ENCODE data around the gene HDAC10. TPM values are rescaled to one million over a fixed set of nuclear protein-coding genes. Genes with fewer than 3 reads are reported as not detected.

The HDAC10 gene
- total RNA-seq, 2 donors from 2014 or later: 40.5 to 59.1 TPM

DNA sequence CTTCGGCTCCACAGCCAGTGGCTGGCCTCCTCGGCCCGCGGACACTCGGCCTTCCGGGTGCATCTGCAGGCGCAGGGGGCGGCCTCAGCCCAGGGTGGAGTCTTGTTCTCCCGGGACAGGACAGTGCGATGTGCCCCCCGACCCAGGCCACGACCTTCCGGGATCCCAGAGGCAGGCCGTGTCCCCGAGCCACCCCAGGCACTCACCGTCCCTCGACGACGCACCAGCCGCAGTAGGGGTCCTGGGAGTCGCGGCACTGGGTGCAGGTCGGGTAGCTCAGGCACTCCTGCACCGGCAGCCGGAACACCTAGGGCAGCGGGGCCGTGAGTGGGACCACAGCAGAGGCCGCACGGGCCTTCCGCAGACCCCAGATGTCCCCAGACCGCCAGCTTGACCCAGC, 36.7 kb upstream of the HDAC10 start:
- Histone ChIP-seq H3K9me3 (no peaks in the 10 kb centered on the region), H3K36me3 (peaks cover 23% of the 10 kb centered on the region)

DNA sequence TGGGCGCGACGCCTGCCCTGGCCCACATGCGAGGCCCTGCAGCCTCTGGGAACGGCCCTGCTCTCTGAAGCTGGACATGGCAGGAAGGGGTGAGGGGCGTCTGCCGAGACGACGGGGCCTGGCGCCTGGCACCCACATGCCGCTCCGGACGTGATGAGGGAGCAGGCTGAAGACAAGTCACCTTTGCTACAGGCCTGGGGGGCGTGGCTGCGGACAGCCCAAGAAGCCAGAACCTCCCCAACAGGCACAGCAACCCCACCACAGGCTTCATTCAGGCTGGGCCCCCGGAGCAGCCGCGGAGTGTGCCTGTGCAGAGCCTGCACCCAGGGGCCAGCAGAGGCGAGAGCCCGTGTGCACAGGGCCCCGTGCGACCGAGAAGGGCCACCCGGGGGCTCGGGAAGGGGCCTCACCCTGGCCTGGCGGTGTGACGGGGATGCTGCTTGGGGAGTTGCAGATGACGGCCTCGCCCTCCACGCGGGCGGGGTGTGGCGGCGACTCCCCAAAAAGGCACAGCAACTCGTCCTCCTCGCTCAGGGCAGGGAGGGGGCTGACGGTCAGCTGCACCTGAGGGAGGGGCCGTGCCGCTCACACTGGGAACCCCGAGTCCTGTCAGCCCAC, 35.7 kb upstream of the HDAC10 start:
- Histone ChIP-seq H3K27me3 (no peaks in the 10 kb centered on the region), H3K4me1 (no peaks in the 10 kb centered on the region), H3K9ac (ENCODE audit: low read depth in 2 of 2, low read length in 2 of 2) (no peak overlapping the region), H3K36me3 (peaks cover 26% of the 10 kb centered on the region), H3K4me3 (no peak overlapping the region), H3K9me3 (no peaks in the 10 kb centered on the region), H3K27ac (no peak overlapping the region)
- DNase-seq: no peak
- intact Hi-C loops (cut with DNase I): no loop called here
- TF ChIP-seq, protein P1, sequence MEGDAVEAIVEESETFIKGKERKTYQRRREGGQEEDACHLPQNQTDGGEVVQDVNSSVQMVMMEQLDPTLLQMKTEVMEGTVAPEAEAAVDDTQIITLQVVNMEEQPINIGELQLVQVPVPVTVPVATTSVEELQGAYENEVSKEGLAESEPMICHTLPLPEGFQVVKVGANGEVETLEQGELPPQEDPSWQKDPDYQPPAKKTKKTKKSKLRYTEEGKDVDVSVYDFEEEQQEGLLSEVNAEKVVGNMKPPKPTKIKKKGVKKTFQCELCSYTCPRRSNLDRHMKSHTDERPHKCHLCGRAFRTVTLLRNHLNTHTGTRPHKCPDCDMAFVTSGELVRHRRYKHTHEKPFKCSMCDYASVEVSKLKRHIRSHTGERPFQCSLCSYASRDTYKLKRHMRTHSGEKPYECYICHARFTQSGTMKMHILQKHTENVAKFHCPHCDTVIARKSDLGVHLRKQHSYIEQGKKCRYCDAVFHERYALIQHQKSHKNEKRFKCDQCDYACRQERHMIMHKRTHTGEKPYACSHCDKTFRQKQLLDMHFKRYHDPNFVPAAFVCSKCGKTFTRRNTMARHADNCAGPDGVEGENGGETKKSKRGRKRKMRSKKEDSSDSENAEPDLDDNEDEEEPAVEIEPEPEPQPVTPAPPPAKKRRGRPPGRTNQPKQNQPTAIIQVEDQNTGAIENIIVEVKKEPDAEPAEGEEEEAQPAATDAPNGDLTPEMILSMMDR (IDR thresholded peaks at IDR 0.05): no peak

More for the DNA sequence above, 36.7 kb upstream of the HDAC10 start:
- H3K4me1 ChIP-seq: peaks cover under 1% of the 10 kb centered on the region
- H3K27me3 ChIP-seq: no peaks in the 10 kb centered on the region
- H3K9ac ChIP-seq (ENCODE audit: low read depth in 2 of 2, low read length in 2 of 2): no peak overlapping the region
- intact Hi-C loops (cut with DNase I): no loop called here
- no peak overlapping the region for H3K4me3 ChIP-seq
- no peak for DNase-seq
- TF ChIP-seq, protein P1 (IDR thresholded peaks at IDR 0.05): no peak
- H3K27ac ChIP-seq: no peak overlapping the region

DNA sequence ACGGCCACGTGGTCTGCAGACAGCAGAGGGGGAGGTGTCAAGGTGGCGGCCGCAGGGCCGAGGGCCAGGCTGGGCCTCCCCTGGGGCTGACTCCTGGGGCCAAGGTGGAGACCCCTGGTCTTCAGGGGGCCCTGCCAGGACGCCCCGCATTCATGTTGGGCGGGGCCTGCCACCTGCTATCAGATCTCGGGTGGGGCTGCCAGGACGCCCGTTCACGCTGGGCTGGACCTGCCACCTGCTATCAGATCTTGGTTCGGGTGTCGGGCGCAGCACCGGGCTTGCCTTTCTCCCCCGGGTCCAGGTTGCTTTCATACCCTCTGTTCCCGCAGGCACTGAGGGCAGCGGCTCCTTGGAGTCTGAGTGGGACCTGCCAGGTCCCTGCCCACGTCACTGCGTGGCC, 35.2 kb upstream of the HDAC10 start:
- H3K9me3 ChIP-seq: no peaks in the 10 kb centered on the region
- no peak overlapping the region for H3K9ac ChIP-seq (ENCODE audit: low read depth in 2 of 2, low read length in 2 of 2)
- TF ChIP-seq, protein P1 (IDR thresholded peaks at IDR 0.05): no peak
- no peak for DNase-seq
- no peaks in the 10 kb centered on the region for H3K4me1 ChIP-seq
- no peak overlapping the region for H3K27ac ChIP-seq
- H3K4me3 ChIP-seq: no peak overlapping the region
- no peaks in the 10 kb centered on the region for H3K27me3 ChIP-seq
- peaks cover 31% of the 10 kb centered on the region for H3K36me3 ChIP-seq
- intact Hi-C loops (cut with DNase I): no loop called here

DNA sequence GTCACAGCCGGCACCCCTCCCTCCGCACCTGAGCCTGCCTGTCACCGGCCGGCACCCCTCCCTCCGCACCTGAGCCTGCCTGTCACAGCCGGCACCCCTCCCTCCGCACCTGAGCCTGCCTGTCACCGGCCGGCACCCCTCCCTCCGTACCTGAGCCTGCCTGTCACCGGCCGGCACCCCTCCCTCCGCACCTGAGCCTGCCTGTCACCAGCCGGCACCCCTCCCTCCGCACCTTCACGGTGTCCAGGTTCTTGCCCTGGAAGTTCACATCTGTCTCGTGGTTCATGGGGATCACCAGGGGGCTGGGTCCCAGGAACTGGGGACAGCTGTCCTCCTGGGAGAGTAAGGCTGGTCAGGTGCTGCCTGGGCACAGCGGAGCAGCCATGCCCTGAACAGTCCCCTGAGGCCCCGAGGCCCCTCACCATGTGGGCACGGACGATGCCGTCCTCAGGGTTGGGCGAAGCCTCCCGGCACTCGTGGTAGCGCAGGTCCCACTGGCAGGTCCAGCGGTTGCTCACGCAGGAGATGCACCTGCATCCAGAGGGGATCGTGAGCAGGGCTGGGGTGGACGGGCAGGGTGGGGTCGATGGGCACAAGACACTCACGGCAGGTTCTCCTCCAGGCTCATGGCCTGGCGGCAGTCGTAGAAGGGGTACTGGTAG, 34.6 kb upstream of the HDAC10 start:
- H3K27me3 ChIP-seq: no peaks in the 10 kb centered on the region
- no peak overlapping the region for H3K9ac ChIP-seq (ENCODE audit: low read depth in 2 of 2, low read length in 2 of 2)
- H3K27ac ChIP-seq: no peak overlapping the region
- H3K9me3 ChIP-seq: no peaks in the 10 kb centered on the region
- H3K4me1 ChIP-seq: no peaks in the 10 kb centered on the region
- H3K36me3 ChIP-seq: peaks cover 37% of the 10 kb centered on the region
- TF ChIP-seq, protein P1 (IDR thresholded peaks at IDR 0.05): no peak
- DNase-seq: no peak
- no peak overlapping the region for H3K4me3 ChIP-seq
- intact Hi-C loops (cut with DNase I): no loop called here

DNA sequence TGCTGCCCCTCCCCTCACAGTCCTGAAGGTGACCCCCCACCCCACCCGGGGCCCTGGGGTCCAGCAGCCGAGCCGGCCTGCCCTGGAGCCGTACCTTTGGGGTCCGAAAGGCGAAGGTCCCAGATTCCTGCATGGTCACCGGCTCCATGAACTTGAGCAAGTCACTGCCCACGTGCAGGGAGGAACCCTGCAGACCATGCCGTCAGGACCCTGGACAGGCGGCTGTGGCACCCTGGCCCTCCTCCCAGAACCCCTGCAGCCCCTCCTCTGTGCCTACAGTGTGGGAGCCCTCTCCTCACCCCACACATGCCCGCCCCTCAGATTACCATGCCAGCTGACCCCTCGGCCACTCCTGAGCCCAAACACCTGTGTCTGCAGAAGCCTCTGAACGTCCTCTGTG, 33.4 kb upstream of the HDAC10 start:
- Histone ChIP-seq H3K27me3 (no peaks in the 10 kb centered on the region), H3K27ac (no peak overlapping the region), H3K9me3 (no peaks in the 10 kb centered on the region), H3K36me3 (peaks cover 41% of the 10 kb centered on the region), H3K4me1 (no peaks in the 10 kb centered on the region), H3K4me3 (no peak overlapping the region), H3K9ac (ENCODE audit: low read depth in 2 of 2, low read length in 2 of 2) (no peak overlapping the region)
- TF ChIP-seq, protein P1 (IDR thresholded peaks at IDR 0.05): no peak
- no peak for DNase-seq
- intact Hi-C loops (cut with DNase I): no loop called here
